Measurements from ENCODE around the gene PLCL2. TPM values are rescaled to one million over a fixed set of nuclear protein-coding genes. Genes with fewer than 3 reads are reported as not detected.

Gene PLCL2
- total and polyA plus RNA-seq, 9 donors = 12.6 to 54.2 (median 24.7) TPM

GRCh38 chr3:16985608-16986007 is 100.9 kb downstream of the PLCL2 start:
- Histone ChIP-seq H3K4me1 (ENCODE audit: insufficient read depth) (peaks cover 2% of the 10 kb centered on the region), H3K9me3 (no peaks in the 10 kb centered on the region), H3K36me3 (no peaks in the 10 kb centered on the region), H3K27ac (no peak overlapping the region), H3K4me3 (no peak overlapping the region), H3K27me3 (no peaks in the 10 kb centered on the region)
- intact Hi-C loops (cut with DNase I) = no loop called here
- TF ChIP-seq POLR2A (IDR thresholded peaks at IDR 0.05) (no peak), CTCF (IDR thresholded peaks at IDR 0.05) (no peak), EP300 (IDR thresholded peaks at IDR 0.05) (no peak)
- 94 to 96% (median 95%) methylated on average over 2 of the region's 2 CpGs for WGBS, 3 donors
- no peak for DNase-seq

- peaks cover 2% of the 10 kb centered on the region for H3K4me1 ChIP-seq (ENCODE audit: insufficient read depth)
- no peak for TF ChIP-seq EP300 (IDR thresholded peaks at IDR 0.05)
- TF ChIP-seq CTCF (IDR thresholded peaks at IDR 0.05) = no peak
- TF ChIP-seq POLR2A (IDR thresholded peaks at IDR 0.05) = no peak
- WGBS, 3 donors = 90 to 94% (median 93%) methylated on average over 4 of the region's 4 CpGs
- no peaks in the 10 kb centered on the region for H3K27me3 ChIP-seq
- no peak for DNase-seq
- no peak overlapping the region for H3K27ac ChIP-seq
- H3K9me3 ChIP-seq = no peaks in the 10 kb centered on the region
- intact Hi-C loops (cut with DNase I) = no loop called here
- no peak overlapping the region for H3K4me3 ChIP-seq
- no peaks in the 10 kb centered on the region for H3K36me3 ChIP-seq
Observed at GRCh38 chr3:16987141-16987540, 102.4 kb downstream of the PLCL2 start.

GRCh38 chr3:16990163-16990562 is 105.4 kb downstream of the PLCL2 start:
- TF ChIP-seq CTCF (IDR thresholded peaks at IDR 0.05) = no peak
- no peak for TF ChIP-seq POLR2A (IDR thresholded peaks at IDR 0.05)
- TF ChIP-seq EP300 (IDR thresholded peaks at IDR 0.05) = no peak
- H3K4me3 ChIP-seq = no peak overlapping the region
- no peaks in the 10 kb centered on the region for H3K9me3 ChIP-seq
- intact Hi-C loops (cut with DNase I) = no loop called here
- H3K36me3 ChIP-seq = no peaks in the 10 kb centered on the region
- no peak overlapping the region for H3K27ac ChIP-seq
- H3K27me3 ChIP-seq = no peaks in the 10 kb centered on the region
- DNase-seq = no peak
- H3K4me1 ChIP-seq (ENCODE audit: insufficient read depth) = peaks cover 4% of the 10 kb centered on the region
- 88 to 100% (median 96%) methylated on average over 1 of the region's 1 CpG for WGBS, 3 donors

GRCh38 chr3:16992198-16992597 is 107.4 kb downstream of the PLCL2 start:
- no peak for DNase-seq
- no peak overlapping the region for H3K27ac ChIP-seq
- intact Hi-C loops (cut with DNase I) = no loop called here
- no peaks in the 10 kb centered on the region for H3K27me3 ChIP-seq
- H3K4me1 ChIP-seq (ENCODE audit: insufficient read depth) = peaks cover 4% of the 10 kb centered on the region
- 96 to 99% (median 98%) methylated on average over 3 of the region's 3 CpGs for WGBS, 3 donors
- H3K36me3 ChIP-seq = no peaks in the 10 kb centered on the region
- no peak for TF ChIP-seq POLR2A (IDR thresholded peaks at IDR 0.05)
- H3K4me3 ChIP-seq = no peak overlapping the region
- no peaks in the 10 kb centered on the region for H3K9me3 ChIP-seq

GRCh38 chr3:16993227-16993626 is 108.5 kb downstream of the PLCL2 start:
- intact Hi-C loops (cut with DNase I) = no loop called here
- H3K9me3 ChIP-seq = no peaks in the 10 kb centered on the region
- H3K27me3 ChIP-seq = no peaks in the 10 kb centered on the region
- no peaks in the 10 kb centered on the region for H3K36me3 ChIP-seq
- TF ChIP-seq POLR2A (IDR thresholded peaks at IDR 0.05) (no peak), CTCF (IDR thresholded peaks at IDR 0.05) (no peak), EP300 (IDR thresholded peaks at IDR 0.05) (no peak)
- no peak for DNase-seq
- peaks cover 6% of the 10 kb centered on the region for H3K4me1 ChIP-seq (ENCODE audit: insufficient read depth)
- 97 to 100% (median 100%) methylated on average over 1 of the region's 1 CpG for WGBS, 3 donors
- no peak overlapping the region for H3K27ac ChIP-seq
- H3K4me3 ChIP-seq = no peak overlapping the region

Measured in ovary (tissue), 9 donors.